Fibroblast of pulmonary artery (primary cell): Measurements from ENCODE around the gene TASP1.

Source experiments
- DNase-seq: peaks from one replicate; pipeline ENCODE4 v3.0.0-alpha.2; 2010; ENCODE audit warnings: low read depth
- H3K4me3 ChIP-seq: replicated peaks from 2 replicates; pipeline ENCODE4 v1.5.1; 2011; ENCODE audit warnings: low read depth, mild to moderate bottlenecking, control low read depth, low read length, moderate library complexity
- TF ChIP-seq, protein P1 (sequence below): IDR thresholded peaks from 2 replicates; pipeline ENCODE4 v1.5.1; 2011; ENCODE audit warnings: mild to moderate bottlenecking, control low read depth, low read length, inconsistent platforms; ENCODE audit errors: missing control alignments

Gene TASP1

DNA sequence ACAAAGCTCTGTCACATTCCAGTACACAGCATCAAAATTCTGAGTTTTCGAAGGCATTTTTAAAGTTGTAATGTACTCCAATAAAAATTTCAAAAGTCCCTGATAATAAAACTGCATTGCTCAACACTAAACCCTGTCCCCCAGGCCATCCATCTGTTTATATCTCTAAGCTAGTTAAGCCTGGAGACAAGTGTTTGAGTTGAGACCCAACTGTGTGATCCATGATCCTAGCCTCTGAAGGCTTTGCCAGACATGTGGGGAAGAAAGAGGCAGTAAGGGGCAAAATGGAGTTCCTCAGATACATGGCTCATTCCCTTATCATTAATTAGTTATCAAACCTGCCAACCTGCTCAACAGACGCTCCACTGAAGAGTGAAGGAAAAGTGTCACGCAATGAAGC, 219.3 kb downstream of the TASP1 start:
- DNase-seq = no peak
- TF ChIP-seq, protein P1, sequence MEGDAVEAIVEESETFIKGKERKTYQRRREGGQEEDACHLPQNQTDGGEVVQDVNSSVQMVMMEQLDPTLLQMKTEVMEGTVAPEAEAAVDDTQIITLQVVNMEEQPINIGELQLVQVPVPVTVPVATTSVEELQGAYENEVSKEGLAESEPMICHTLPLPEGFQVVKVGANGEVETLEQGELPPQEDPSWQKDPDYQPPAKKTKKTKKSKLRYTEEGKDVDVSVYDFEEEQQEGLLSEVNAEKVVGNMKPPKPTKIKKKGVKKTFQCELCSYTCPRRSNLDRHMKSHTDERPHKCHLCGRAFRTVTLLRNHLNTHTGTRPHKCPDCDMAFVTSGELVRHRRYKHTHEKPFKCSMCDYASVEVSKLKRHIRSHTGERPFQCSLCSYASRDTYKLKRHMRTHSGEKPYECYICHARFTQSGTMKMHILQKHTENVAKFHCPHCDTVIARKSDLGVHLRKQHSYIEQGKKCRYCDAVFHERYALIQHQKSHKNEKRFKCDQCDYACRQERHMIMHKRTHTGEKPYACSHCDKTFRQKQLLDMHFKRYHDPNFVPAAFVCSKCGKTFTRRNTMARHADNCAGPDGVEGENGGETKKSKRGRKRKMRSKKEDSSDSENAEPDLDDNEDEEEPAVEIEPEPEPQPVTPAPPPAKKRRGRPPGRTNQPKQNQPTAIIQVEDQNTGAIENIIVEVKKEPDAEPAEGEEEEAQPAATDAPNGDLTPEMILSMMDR = no peak
- no peak overlapping the region for H3K4me3 ChIP-seq

DNA sequence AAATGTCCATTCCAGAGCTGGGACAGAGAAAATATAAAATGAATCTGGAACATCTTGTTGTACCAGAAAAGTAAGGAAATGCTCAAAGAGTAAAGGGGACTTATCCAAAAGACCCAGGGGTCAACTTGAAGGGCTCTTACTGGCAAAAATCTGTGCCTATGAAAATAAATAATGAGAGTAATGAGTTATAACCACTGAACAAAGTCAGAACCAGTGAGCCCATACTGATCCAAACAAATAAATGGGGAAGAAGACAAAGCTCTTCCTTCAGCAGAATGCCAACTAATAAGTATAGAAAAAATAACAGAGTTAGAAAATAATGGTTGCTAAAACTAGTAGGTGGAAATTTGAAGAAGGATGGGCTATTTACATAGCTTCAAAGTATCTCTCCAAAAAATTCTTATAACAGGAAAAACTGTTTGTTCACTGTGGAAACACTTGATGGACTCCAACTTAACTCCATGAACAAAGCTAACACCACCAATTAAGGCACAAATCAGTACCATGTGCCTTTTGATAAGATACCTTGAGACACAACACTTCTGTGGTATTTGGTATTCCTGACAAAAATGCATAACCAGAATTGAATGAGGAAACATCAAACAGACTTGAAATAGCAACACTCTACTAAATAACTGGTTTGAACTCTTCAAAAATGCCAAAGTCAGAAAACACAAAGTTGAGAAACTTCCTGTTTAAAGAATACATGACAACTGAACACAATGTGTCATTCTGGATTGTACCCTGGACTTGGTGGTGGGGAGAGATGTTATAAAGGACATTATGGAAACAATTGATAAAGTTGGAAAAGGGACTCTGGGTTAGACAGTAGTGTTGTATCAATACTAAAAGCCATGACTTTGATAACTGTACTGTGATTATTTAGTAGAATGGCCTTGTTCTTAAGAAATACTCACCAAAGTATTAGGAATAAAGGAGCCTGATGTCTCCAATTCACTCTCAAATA, 220.2 kb downstream of the TASP1 start:
- peak; percentile 43 for DNase-seq
- TF ChIP-seq, protein P1 = no peak
- no peak overlapping the region for H3K4me3 ChIP-seq

DNA sequence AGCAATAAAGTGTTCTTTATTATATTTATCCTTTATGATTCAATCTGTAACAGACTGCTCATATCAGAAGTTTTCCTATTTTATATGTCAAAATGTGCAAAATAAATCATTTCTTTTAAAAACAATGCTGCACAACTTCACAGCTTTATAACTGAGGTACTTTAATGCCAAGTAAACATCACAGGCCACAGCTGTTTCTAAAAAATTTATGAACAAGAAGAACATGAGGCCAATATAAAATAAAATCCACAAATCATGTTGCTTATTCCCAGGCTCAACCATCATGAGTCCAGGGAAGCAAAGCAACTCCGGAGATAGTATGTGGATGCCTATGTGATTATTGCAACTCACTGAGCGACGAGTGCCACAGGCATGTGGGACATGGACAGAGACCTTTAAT, 222.2 kb downstream of the TASP1 start:
- no peak for DNase-seq
- TF ChIP-seq, protein P1 = no peak
- no peak overlapping the region for H3K4me3 ChIP-seq

DNA sequence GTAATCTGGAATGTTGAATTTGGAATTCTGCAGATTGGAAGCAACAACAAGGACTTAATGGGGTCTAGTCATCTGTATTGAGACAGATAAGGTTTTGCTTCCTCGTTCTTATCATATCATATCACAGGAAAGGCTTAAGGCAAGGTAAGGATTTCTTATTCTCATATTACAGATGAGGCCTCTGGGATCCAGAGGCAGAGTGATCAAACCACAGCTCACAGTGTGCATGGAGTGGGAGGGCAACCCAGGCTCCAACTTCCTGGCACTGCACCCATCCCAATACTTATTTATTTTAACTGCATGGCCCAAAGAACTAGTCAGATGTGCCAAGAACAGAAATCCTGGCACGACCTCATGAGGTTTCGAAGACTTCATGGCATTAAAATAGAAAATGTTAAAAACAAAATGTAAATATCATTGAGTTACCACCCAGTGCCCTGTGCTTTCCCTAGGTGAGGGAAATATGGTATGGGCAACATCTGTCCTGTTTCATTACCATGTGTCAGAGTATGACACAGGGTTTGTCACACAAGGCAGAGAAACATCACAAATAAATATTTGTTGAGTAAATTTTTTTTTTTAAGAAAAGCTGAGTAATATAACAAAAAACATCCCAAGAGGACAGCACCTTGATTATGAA, 225.8 kb downstream of the TASP1 start:
- TF ChIP-seq, protein P1 = no peak
- no peak for DNase-seq

DNA sequence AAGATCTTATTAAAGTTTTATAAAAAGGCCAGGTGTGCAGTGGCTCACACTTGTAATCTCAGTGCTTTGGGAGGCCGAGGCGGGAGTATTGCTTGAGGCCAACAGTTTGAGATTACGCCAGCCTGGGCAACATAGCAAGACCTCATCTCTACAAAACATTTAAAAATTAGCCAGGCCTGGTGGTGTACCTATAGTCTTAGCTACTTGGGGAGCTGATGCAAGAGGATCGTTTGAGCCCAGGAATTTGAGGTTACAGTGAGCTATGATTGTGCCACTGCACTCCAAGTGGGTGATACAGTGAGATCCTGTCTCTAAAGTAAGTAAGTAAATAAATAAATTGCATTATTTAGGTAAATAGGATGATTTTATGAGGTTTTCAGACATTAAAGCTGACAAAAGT, 234.4 kb downstream of the TASP1 start:
- no peak overlapping the region for H3K4me3 ChIP-seq
- no peak for DNase-seq
- TF ChIP-seq, protein P1 = no peak

More for the DNA sequence above, 225.8 kb downstream of the TASP1 start:
- no peak overlapping the region for H3K4me3 ChIP-seq

DNA sequence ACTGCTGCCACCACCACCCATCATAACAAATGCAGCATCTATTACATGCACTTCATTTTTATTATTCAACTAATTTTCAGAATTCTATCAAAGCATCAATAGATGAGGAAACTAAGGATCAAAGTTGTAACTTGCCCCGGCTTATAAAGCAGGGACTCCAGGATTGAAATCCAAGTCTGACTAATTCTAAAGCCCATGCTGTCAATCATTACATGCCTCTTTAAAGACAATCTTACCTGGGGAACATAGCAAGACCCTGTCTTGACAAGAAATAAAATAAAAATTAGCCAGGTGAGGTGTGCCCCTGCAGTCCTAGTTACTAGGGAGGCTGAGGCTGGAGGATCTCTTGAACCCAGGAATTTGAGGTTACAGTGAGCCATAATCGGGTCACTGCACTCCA, 235.3 kb downstream of the TASP1 start:
- TF ChIP-seq, protein P1 = no peak
- DNase-seq = no peak

More for the DNA sequence above, 235.3 kb downstream of the TASP1 start:
- H3K4me3 ChIP-seq = no peak overlapping the region
